Measurements from ENCODE around the gene SEMA6B. TPM values are rescaled to one million over a fixed set of nuclear protein-coding genes. Genes with fewer than 3 reads are reported as not detected.

The SEMA6B gene
- total RNA-seq, 1 experiment from 2014 or later = 38.4 TPM

GRCh38 chr19:4598712-4599111, 39.2 kb upstream of the SEMA6B start:
- Histone ChIP-seq H2BK5ac (ENCODE audit: insufficient read length, low read length) (no peak overlapping the region), H4K91ac (ENCODE audit: insufficient read length, low read depth, low read length) (no peak overlapping the region), H3K18ac (ENCODE audit: insufficient read length, low read depth, low read length) (no peak overlapping the region), H3K23me2 (ENCODE audit: insufficient read length, low read depth, low read length, poor library complexity, severe bottlenecking) (peaks cover 11% of the 10 kb centered on the region), H3K79me1 (ENCODE audit: insufficient read depth, low read depth, low read length, poor library complexity, severe bottlenecking) (no peaks in the 10 kb centered on the region), H3K14ac (ENCODE audit: insufficient read depth, low read length) (no peak overlapping the region; the same call in 1 of the 2 replicates), H2AK5ac (ENCODE audit: insufficient read length, low read length) (no peak overlapping the region), H2BK20ac (ENCODE audit: low read depth, low read length, poor library complexity, severe bottlenecking) (no peak overlapping the region), H3K23ac (ENCODE audit: insufficient read length, low read depth, low read length) (no peak overlapping the region), H3K27me3 (ENCODE audit: insufficient read depth, low read length) (no peaks in the 10 kb centered on the region; the same call in 1 of the 2 replicates), H3K9ac (ENCODE audit: extremely low read depth, insufficient read length, low read length) (no peak overlapping the region), H3K4me1 (ENCODE audit: insufficient read depth, low read length) (no peaks in the 10 kb centered on the region), H2BK15ac (ENCODE audit: low read depth, low read length) (no peak overlapping the region), H2BK12ac (ENCODE audit: insufficient read length, low read depth, low read length) (no peak overlapping the region), H3K79me2 (ENCODE audit: insufficient read depth, low read length) (no peaks in the 10 kb centered on the region), H2BK120ac (ENCODE audit: low read depth, low read length, poor library complexity, severe bottlenecking) (no peak overlapping the region), H3K56ac (ENCODE audit: insufficient read length, low read depth, low read length) (no peak overlapping the region), H3K4ac (ENCODE audit: low read depth, low read length) (no peak overlapping the region), H3K27ac (ENCODE audit: insufficient read length, low read depth, low read length) (no peak overlapping the region), H4K8ac (replicated peaks; ENCODE audit: insufficient read length, low read depth, low read length) (no peak overlapping the region), H4K5ac (ENCODE audit: insufficient read length, low read depth, low read length) (no peak overlapping the region), H3K9me3 (ENCODE audit: control insufficient read depth, low read depth, low read length) (no peaks in the 10 kb centered on the region), H4K20me1 (ENCODE audit: control insufficient read depth, insufficient read depth, insufficient read length) (no peaks in the 10 kb centered on the region), H2AFZ (ENCODE audit: low read length) (no peak overlapping the region), H3K4me2 (ENCODE audit: insufficient read depth, insufficient read length, low read length) (peak overlapping the region; percentile 85), H3T11ph (ENCODE audit: low read length) (no peak overlapping the region)
- peak overlapping the region; percentile 63 to 82 for H3K4me3 Mint-ChIP-seq
- no peaks in the 10 kb centered on the region; a peak in 2 of 5 replicates for H3K9me3 Mint-ChIP-seq
- DNase-seq = no peak
- peaks cover 60% of the 10 kb centered on the region for H3K27me3 Mint-ChIP-seq (ENCODE audit: low read depth)
- no peak for TF ChIP-seq CTCF (conservative IDR thresholded peaks at IDR 0.05)
- H3K4me1 Mint-ChIP-seq = peaks cover 4 to 13% of the 10 kb centered on the region in 2 experiments; a peak in 3 of 4 replicates
- H3K36me3 Mint-ChIP-seq (ENCODE audit: insufficient read depth in 1 of 3, low read depth in 3 of 3) = no peaks in the 10 kb centered on the region; a peak in 1 of 7 replicates
- WGBS (ENCODE audit: extremely low coverage, insufficient read length, low lambda C conversion rate) = no CpG with 5 or more reads among the region's 17 CpGs
- no peak overlapping the region for H3K27ac Mint-ChIP-seq

Measured in H9 (cell line).